Pancreas (tissue), 10 donors: ENCODE results near the gene MAMLD1. TPM values are rescaled to one million over a fixed set of nuclear protein-coding genes. Genes with fewer than 3 reads are reported as not detected.

Experiments
- ATAC-seq, 4 donors: fragments of 200-7000 bp; cut with Tn5 transposase; one replicate each; pipeline versions ENCODE4 v1.8.0 to v1.9.1; 2020; ENCODE audit warnings: mild to moderate bottlenecking in 4 of 4, moderate library complexity in 4 of 4
- DNase-seq, 6 donors: peaks; one replicate each; pipeline ENCODE4 v3.0.0-alpha.2; 2020
- FAIRE-seq: peaks from 2 replicates; lab custom pipeline; 2012; peaks lifted over from hg19 to GRCh38; lab: Jason Lieb, UNC
- H3K27ac ChIP-seq, 4 donors: fragments of 200-600 bp; sonication (generic); 1 replicate in 3 of 4; 2 replicates in 1 of 4; pipeline versions ENCODE4 v1.5.0 to v1.8.0; 2020
- H3K27me3 ChIP-seq, 4 donors: fragments of 200-600 bp; one replicate each; pipeline ENCODE4 v1.8.0; 2021
- H3K36me3 ChIP-seq, 3 donors: fragments of 200-600 bp; sonication (generic) in 1 of 3; one replicate each; pipeline versions ENCODE4 v1.5.0 to v1.8.0; 2020 to 2021
- H3K4me1 ChIP-seq, 3 donors: fragments of 200-600 bp; one replicate each; pipeline ENCODE4 v1.8.0; 2021
- H3K4me3 ChIP-seq, 4 donors: fragments of 200-600 bp; sonication (generic) in 2 of 4; one replicate each; pipeline versions ENCODE4 v1.5.0 to v1.8.0; 2020 to 2021
- H3K9me3 ChIP-seq, 4 donors: fragments of 200-600 bp; one replicate each; pipeline ENCODE4 v1.8.0; 2021
- WGBS, 2 donors: extraction: QIAGEN DNeasy Blood & Tissue Kit; methylation state at CpG; one replicate each; pipeline ENCODE4 v1.1.7; 2013; 5-methylcytosine and 5-hydroxymethylcytosine counted together
- intact Hi-C, 3 donors: fragments of 100-400 bp; cut with DNase I; formaldehyde crosslinking; loops; one replicate each; pipeline versions ENCODE4 v1.11.1 to v1.14.2; 2022
- polyA plus RNA-seq, 2 donors: library from polyadenylated mRNA; stranded (reverse); fragments of 200-250 nt; gene quantifications; one replicate each; pipeline ENCODE4 v1.2.3, GENCODE V29; 2013
- total RNA-seq, 6 donors: library from RNA; stranded (reverse); fragmentation: NEBNext Ultra II Directional in 4 of 6; extraction: Animal tissue kit (Norgen Biotek cat#: 25700) in 4 of 6; gene quantifications; one replicate each; pipeline versions ENCODE4 v1.2.1 to v1.2.4, GENCODE V29; 2021 to 2023
- TF ChIP-seq, protein P1 (sequence below), 4 donors: fragments of 200-600 bp; sonication (generic) in 3 of 4; IDR thresholded peaks; one replicate each; pipeline versions ENCODE4 v1.5.0 to v1.8.0; 2021; ENCODE audit warnings: antibody characterized with exemption in 4 of 4
- donor health status: healthy with polysubstance abuse.
- donor health status: DM: no; HTN: no; CAD: no; lungs with moderate emphysema.
- donor health status: DM: no; HTN: no; CAD: no.
- donor health status: control.
- donor health status: control.
- donor health status: Bipolar disorder and iron deficiency.
- donor health status: DM: yes; HTN: yes; CAD: no.
- donor health status: DM: no; HTN: no; CAD: no.
- donor health status: DM: no; HTN: no; CAD: no.
- donor health status: DM: yes; HTN: yes; CAD: no.

MAMLD1 gene
- total and polyA plus RNA-seq, 8 donors, result 2.4 to 8.8 (median 3.5) TPM

DNA sequence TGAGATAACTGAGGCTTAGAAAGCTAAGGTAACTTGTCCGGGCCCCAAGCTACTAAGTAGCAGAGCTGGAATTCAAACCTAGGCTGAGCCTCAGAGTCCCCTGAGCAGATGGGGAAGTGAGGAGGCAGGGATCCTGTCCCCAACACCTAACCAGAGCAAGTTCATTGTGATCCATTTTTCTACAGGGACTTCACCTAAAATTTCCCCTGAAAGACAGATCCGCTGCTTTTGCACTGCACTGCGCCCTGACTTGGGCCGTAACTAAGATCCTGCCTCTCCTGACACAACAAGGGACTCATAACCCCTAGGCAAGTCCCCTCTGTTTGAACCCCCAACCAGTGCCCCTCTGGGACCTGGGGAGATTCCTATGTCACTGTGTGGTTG, 179.7 kb downstream of the MAMLD1 start:
- intact Hi-C loops, result no loop called here
- H3K27ac ChIP-seq, result no peak overlapping the region
- no peak for FAIRE-seq
- no peaks in the 10 kb centered on the region for H3K36me3 ChIP-seq
- no peaks in the 10 kb centered on the region for H3K9me3 ChIP-seq
- H3K27me3 ChIP-seq, result no peaks in the 10 kb centered on the region
- WGBS, 2 donors, result 95 to 99% methylated on average over 4 of the region's 4 CpGs
- ATAC-seq, result no peak
- H3K4me3 ChIP-seq, result no peak overlapping the region
- TF ChIP-seq, protein P1, sequence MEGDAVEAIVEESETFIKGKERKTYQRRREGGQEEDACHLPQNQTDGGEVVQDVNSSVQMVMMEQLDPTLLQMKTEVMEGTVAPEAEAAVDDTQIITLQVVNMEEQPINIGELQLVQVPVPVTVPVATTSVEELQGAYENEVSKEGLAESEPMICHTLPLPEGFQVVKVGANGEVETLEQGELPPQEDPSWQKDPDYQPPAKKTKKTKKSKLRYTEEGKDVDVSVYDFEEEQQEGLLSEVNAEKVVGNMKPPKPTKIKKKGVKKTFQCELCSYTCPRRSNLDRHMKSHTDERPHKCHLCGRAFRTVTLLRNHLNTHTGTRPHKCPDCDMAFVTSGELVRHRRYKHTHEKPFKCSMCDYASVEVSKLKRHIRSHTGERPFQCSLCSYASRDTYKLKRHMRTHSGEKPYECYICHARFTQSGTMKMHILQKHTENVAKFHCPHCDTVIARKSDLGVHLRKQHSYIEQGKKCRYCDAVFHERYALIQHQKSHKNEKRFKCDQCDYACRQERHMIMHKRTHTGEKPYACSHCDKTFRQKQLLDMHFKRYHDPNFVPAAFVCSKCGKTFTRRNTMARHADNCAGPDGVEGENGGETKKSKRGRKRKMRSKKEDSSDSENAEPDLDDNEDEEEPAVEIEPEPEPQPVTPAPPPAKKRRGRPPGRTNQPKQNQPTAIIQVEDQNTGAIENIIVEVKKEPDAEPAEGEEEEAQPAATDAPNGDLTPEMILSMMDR (IDR thresholded peaks at IDR 0.05), result no peak
- DNase-seq, result no peak
- H3K4me1 ChIP-seq, result no peaks in the 10 kb centered on the region

DNA sequence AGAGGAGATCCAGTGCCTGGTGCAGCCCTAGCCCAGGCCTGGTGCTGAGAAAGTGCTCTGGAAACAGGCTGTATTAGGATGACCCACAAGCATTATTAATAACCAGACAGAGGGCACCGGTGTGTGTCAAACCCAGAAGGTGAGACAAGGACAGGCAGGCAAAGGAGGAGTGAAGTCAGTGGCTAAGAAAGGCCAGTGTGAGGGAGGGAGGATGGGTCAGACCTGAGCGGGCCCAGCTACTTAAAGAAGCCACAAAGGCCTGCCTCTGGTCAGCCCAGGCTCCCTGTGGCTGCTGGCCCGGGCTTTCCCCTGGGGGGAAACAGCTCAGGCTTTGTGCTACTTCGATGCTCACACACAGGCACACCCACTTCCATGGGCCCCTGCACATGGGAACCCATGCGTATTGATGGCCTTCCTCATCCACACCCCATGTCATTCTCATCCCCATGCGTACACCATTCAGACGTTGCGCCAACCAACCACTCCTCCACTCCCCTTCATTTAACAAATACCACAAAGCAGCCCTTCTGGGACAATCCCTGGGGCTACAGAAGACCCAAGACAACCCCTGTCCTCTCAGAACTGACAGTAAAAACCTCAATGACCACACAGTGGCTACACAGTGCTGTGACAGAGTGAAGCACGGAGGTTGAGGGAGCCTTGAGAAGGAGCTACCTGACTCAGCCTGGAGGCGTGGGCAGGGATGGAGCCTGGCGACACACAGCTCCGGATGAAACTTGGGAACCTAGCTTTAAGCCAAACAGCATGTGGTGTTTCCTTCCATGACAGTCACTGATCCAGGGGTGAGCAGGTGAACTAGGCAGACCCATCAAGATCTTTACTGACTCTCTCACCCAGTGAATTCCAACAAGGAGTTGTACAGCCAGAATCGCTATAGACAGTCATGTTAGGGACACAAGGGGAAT, 180.4 kb downstream of the MAMLD1 start:
- TF ChIP-seq, protein P1 (IDR thresholded peaks at IDR 0.05), result no peak
- no peaks in the 10 kb centered on the region for H3K4me1 ChIP-seq
- 83 to 90% methylated on average over 13 of the region's 13 CpGs for WGBS, 2 donors
- ATAC-seq (no peak), DNase-seq (no peak), FAIRE-seq (no peak)
- intact Hi-C loops, result no loop called here
- H3K4me3 ChIP-seq, result no peak overlapping the region
- no peaks in the 10 kb centered on the region for H3K9me3 ChIP-seq
- no peak overlapping the region for H3K27ac ChIP-seq
- H3K27me3 ChIP-seq, result no peaks in the 10 kb centered on the region
- H3K36me3 ChIP-seq, result no peaks in the 10 kb centered on the region

DNA sequence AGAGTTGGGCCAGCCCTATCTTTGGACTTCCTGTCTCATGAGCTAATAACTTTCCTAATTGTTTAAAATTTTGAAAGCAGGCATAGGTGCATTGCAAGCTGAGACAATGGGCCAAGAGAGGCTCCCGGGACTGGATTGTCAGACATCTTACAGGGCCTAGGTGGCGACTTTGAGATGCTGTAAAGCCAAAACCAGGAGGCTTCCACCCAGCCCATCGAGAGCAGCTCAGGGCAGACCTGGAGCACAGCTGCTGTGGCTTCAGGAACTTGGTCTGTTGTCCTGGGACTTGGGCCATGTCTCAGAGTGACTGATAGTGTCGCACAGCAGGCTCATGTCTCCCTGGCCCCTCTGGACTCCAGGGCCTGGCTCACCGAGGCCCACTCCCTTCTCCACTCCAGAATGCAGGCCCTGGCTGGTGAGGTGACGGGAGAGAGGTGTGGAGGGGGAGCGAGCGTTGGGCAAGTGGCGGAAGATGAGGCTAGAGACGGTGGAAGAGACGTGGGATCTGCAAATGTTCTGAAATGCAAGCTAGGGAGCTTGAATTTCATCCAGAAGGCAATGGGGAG, 181.2 kb downstream of the MAMLD1 start:
- Histone ChIP-seq H3K27me3 (no peaks in the 10 kb centered on the region), H3K4me1 (no peaks in the 10 kb centered on the region), H3K36me3 (no peaks in the 10 kb centered on the region), H3K9me3 (no peaks in the 10 kb centered on the region), H3K27ac (no peak overlapping the region), H3K4me3 (no peak overlapping the region)
- TF ChIP-seq, protein P1 (IDR thresholded peaks at IDR 0.05), result no peak
- ATAC-seq (no peak), DNase-seq (no peak), FAIRE-seq (no peak)
- 68 to 77% methylated on average over 11 of the region's 11 CpGs for WGBS, 2 donors
- intact Hi-C loops, result no loop called here

DNA sequence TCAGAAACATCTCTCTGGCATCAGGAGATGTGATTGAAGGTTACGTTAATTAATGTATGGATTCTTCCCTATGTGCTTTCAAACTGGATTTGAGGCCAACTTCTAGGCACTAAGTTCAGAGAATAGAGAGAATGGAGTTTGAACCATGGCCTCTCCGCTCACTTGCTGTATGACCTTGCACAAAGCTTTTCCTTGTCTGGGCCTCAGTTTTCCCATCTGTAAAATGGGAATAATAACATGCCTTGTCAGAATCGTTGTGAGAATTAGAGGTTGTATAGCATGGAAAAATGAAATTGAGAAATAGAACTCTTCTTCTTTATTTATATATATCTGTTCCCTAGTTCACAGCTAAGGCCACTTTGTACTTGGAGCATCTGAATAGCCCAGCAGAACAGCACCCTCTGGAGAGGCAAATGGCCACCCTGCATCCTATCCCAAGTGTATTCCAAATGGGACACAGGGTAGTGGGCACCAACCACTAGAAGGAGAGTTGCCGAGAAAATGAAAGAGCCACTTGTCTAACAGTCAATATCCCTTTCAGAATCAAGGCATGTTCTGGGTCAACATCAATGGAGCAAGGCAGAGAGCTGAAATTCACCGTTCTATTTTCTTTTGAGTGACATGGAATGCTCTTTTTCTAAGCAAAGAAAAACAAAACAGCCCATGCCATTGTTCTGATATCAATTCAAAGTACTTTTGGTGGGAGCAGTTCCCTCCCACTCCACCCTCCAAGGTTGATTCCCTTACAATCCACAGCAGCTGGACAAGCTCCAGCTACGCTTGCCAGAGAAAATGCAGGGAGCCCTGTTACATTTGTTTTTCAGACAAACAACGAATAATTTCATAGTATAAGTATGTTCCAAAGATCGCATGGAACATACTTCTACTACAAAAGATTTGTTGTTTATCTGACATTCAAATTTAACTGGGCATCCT, 182.0 kb downstream of the MAMLD1 start:
- H3K36me3 ChIP-seq, result no peaks in the 10 kb centered on the region
- DNase-seq, result no peak
- H3K9me3 ChIP-seq, result no peaks in the 10 kb centered on the region
- no peak for FAIRE-seq
- H3K4me1 ChIP-seq, result no peaks in the 10 kb centered on the region
- WGBS, 2 donors, result 68 to 72% methylated on average over 8 of the region's 8 CpGs
- ATAC-seq, result no peak
- TF ChIP-seq, protein P1 (IDR thresholded peaks at IDR 0.05), result no peak
- H3K4me3 ChIP-seq, result no peak overlapping the region
- intact Hi-C loops, result no loop called here
- no peaks in the 10 kb centered on the region for H3K27me3 ChIP-seq
- no peak overlapping the region for H3K27ac ChIP-seq
